Keratinocyte (primary cell): ENCODE results near the gene C1orf50. TPM values are rescaled to one million over a fixed set of nuclear protein-coding genes. Genes with fewer than 3 reads are reported as not detected.

ENCODE experiments used
- DNase-seq: peaks from one replicate; pipeline ENCODE4 v3.0.0-alpha.2; 2011; ENCODE audit warnings: low read depth, missing footprints, low spot score
- FAIRE-seq: peaks from 2 replicates; lab custom pipeline; 2011; peaks lifted over from hg19 to GRCh38; lab: Jason Lieb, UNC
- H2AFZ ChIP-seq: 2 replicates; pipeline ENCODE4 v1.6.0; 2012; ENCODE audit warnings: low read length, control low read depth, inconsistent platforms; ENCODE audit not compliant: control insufficient read depth
- H3K27ac ChIP-seq: 2 replicates; pipeline ENCODE4 v1.5.1; 2011; ENCODE audit warnings: low read length; ENCODE audit not compliant: control insufficient read depth, insufficient read depth
- H3K27me3 ChIP-seq: 3 replicates; pipeline ENCODE4 v1.6.0; 2011; ENCODE audit warnings: low read length; ENCODE audit not compliant: control insufficient read depth, insufficient read depth; ENCODE audit errors: extremely low read depth
- H3K36me3 ChIP-seq, 2 experiments: 2 replicates in 1 of 2; 3 replicates in 1 of 2; pipeline ENCODE4 v1.5.1; 2011; ENCODE audit warnings: low read length in 2 of 2, mild to moderate bottlenecking in 1 of 2; ENCODE audit not compliant: control insufficient read depth in 2 of 2, insufficient read depth in 2 of 2; ENCODE audit errors: extremely low read depth in 1 of 2
- H3K4me1 ChIP-seq: 3 replicates; pipeline ENCODE4 v1.5.1; 2011; ENCODE audit warnings: low read length; ENCODE audit not compliant: control insufficient read depth, insufficient read depth; ENCODE audit errors: extremely low read depth
- H3K4me2 ChIP-seq: 3 replicates; pipeline ENCODE4 v1.6.0; 2011; ENCODE audit warnings: low read depth, low read length; ENCODE audit not compliant: control insufficient read depth, insufficient read depth; ENCODE audit errors: extremely low read depth
- H3K4me3 ChIP-seq, 3 experiments: fragments of 200-600 bp in 1 of 3; sonication (generic) in 1 of 3; 2 replicates in 2 of 3; 3 replicates in 1 of 3; pipeline ENCODE4 v1.5.1; 2011 to 2016; ENCODE audit warnings: low read length in 3 of 3, mild to moderate bottlenecking in 3 of 3, control low read depth in 2 of 3, inconsistent platforms in 1 of 3, low read depth in 1 of 3, mixed read lengths in 1 of 3, mixed run types in 1 of 3, moderate library complexity in 1 of 3; ENCODE audit not compliant: control insufficient read depth in 2 of 3, insufficient read depth in 2 of 3; ENCODE audit errors: extremely low read depth in 1 of 3
- H3K79me2 ChIP-seq: 2 replicates; pipeline ENCODE4 v1.6.0; 2012; ENCODE audit warnings: low read length; ENCODE audit not compliant: control insufficient read depth, insufficient read depth
- H3K9ac ChIP-seq: 3 replicates; pipeline ENCODE4 v1.6.0; 2011; ENCODE audit warnings: low read length; ENCODE audit not compliant: control insufficient read depth, insufficient read depth; ENCODE audit errors: extremely low read depth
- H3K9me1 ChIP-seq: 3 replicates; pipeline ENCODE4 v1.6.0; 2011; ENCODE audit warnings: low read length; ENCODE audit not compliant: control insufficient read depth, insufficient read depth; ENCODE audit errors: extremely low read depth
- H3K9me3 ChIP-seq: 2 replicates; pipeline ENCODE4 v1.5.1; 2012; ENCODE audit warnings: low read depth, low read length; ENCODE audit not compliant: control insufficient read depth
- H4K20me1 ChIP-seq: 3 replicates; pipeline ENCODE4 v1.6.0; 2011; ENCODE audit warnings: low read length; ENCODE audit not compliant: control insufficient read depth, insufficient read depth; ENCODE audit errors: extremely low read depth
- CTCF ChIP-seq, 3 experiments: IDR thresholded peaks in 1 of 3; conservative IDR thresholded peaks in 1 of 3; optimal IDR thresholded peaks in 1 of 3; 2 replicates in 2 of 3; 3 replicates in 1 of 3; pipeline versions ENCODE3 to v1.5.1; 2011; ENCODE audit warnings: low read length in 3 of 3, mild to moderate bottlenecking in 3 of 3, moderate library complexity in 2 of 3, control low read depth in 1 of 3, inconsistent platforms in 1 of 3; ENCODE audit not compliant: insufficient read depth in 2 of 3; ENCODE audit errors: extremely low read depth in 1 of 3
- EZH2 ChIP-seq: IDR thresholded peaks from one replicate; pipeline ENCODE4 v1.6.1; 2012; ENCODE audit warnings: inconsistent platforms, mild to moderate bottlenecking, low read length, moderate library complexity
- dilution Hi-C: fragments of 300-500 bp; cut with MboI; formaldehyde crosslinking; loops from one replicate; pipeline ENCODE4 v1.7.0; 2020; ENCODE audit warnings: low sequenced_read_pairs; ENCODE audit not compliant: extremely low pct_ligation_motif_present
- polyA plus RNA-seq, 5 experiments: library from polyadenylated mRNA; depleted of rRNA in 3 of 5; stranded (reverse) in 3 of 5; stranded (forward) in 1 of 5; unstranded in 1 of 5; fragments of >200 nt; gene quantifications; 1 replicate in 1 of 5; 2 replicates in 3 of 5; 3 replicates in 1 of 5; pipeline versions ENCODE4 v1.2.1 to v1.2.3, GENCODE V29; 2011 to 2012; ENCODE audit warnings: missing spikeins in 2 of 5, low read depth in 1 of 5, low replicate concordance in 1 of 5

The C1orf50 gene
- polyA plus RNA-seq, 1 donor (not counting 4 experiments of a cell fraction or from before 2014, with no cell fraction given): 9.6 TPM

- H4K20me1 ChIP-seq: no peaks in the 10 kb centered on the region
- no peak overlapping the region for H3K27ac ChIP-seq
- DNase-seq (no peak), FAIRE-seq (peak; percentile 48)
- peaks cover 14 to 42% of the 10 kb centered on the region in 2 experiments for H3K36me3 ChIP-seq
- H3K79me2 ChIP-seq: no peaks in the 10 kb centered on the region
- H3K4me2 ChIP-seq: no peak overlapping the region
- H3K9me1 ChIP-seq: no peaks in the 10 kb centered on the region
- H3K9ac ChIP-seq: no peak overlapping the region
- dilution Hi-C loops: no loop called here
- H2AFZ ChIP-seq: no peak overlapping the region
- no peaks in the 10 kb centered on the region for H3K4me1 ChIP-seq
- H3K27me3 ChIP-seq: no peaks in the 10 kb centered on the region
- H3K9me3 ChIP-seq: no peaks in the 10 kb centered on the region
- TF ChIP-seq EZH2: no peak
- TF ChIP-seq CTCF (optimal IDR thresholded peaks at IDR 0.05 in 1 of 3, IDR thresholded peaks at IDR 0.05 in 1 of 3, conservative IDR thresholded peaks at IDR 0.05 in 1 of 3; ENCODE audit: extremely low read depth in 1 of 3, insufficient read depth in 2 of 3, low read length in 3 of 3): peak; percentile 71 to 82 (median 80)
- no peak overlapping the region for H3K4me3 ChIP-seq
Observed at GRCh38 chr1:42777852-42778251, 10.8 kb downstream of the C1orf50 start.

GRCh38 chr1:42779725-42780124, 12.7 kb downstream of the C1orf50 start:
- dilution Hi-C loops: no loop called here
- peaks cover 14 to 42% of the 10 kb centered on the region in 2 experiments for H3K36me3 ChIP-seq

More at GRCh38 chr1:42779725-42780124, 12.7 kb downstream of the C1orf50 start:
- H3K4me2 ChIP-seq: no peak overlapping the region
- no peaks in the 10 kb centered on the region for H3K9me3 ChIP-seq
- H3K27me3 ChIP-seq: peaks cover under 1% of the 10 kb centered on the region
- no peak overlapping the region for H3K4me3 ChIP-seq
- no peak overlapping the region for H2AFZ ChIP-seq
- FAIRE-seq (no peak), DNase-seq (no peak)
- no peaks in the 10 kb centered on the region for H3K79me2 ChIP-seq
- no peaks in the 10 kb centered on the region for H3K9me1 ChIP-seq
- no peak for TF ChIP-seq EZH2
- TF ChIP-seq CTCF (optimal IDR thresholded peaks at IDR 0.05 in 1 of 3, IDR thresholded peaks at IDR 0.05 in 1 of 3, conservative IDR thresholded peaks at IDR 0.05 in 1 of 3; ENCODE audit: extremely low read depth in 1 of 3, insufficient read depth in 2 of 3, low read length in 3 of 3): no peak
- H3K4me1 ChIP-seq: peaks cover 4% of the 10 kb centered on the region
- H4K20me1 ChIP-seq: no peaks in the 10 kb centered on the region
- no peak overlapping the region for H3K27ac ChIP-seq
- no peak overlapping the region for H3K9ac ChIP-seq
